ENCODE results near the gene MEF2B. TPM values are rescaled to one million over a fixed set of nuclear protein-coding genes. Genes with fewer than 3 reads are reported as not detected.
A peak's percentile ranks its signal among the peaks of the same experiment; 100 is the strongest.

MEF2B gene
- total RNA-seq (2014; rRNA removed; shearing (Covaris generic)), result not detected in 2 replicates

GRCh38 chr19:19170053-19170872 is at the start of gene MEF2B:
MEF2B (minus strand) TSS chr19:19170263; CDS start chr19:19150735, 19,528 bp downstream.
- DNase-seq (ENCODE audit: low spot score), result no peak

- no peak for DNase-seq (ENCODE audit: low spot score)
These were observed 48.8 kb upstream of the MEF2B start for GRCh38 chr19:19218911-19219310.

DNA sequence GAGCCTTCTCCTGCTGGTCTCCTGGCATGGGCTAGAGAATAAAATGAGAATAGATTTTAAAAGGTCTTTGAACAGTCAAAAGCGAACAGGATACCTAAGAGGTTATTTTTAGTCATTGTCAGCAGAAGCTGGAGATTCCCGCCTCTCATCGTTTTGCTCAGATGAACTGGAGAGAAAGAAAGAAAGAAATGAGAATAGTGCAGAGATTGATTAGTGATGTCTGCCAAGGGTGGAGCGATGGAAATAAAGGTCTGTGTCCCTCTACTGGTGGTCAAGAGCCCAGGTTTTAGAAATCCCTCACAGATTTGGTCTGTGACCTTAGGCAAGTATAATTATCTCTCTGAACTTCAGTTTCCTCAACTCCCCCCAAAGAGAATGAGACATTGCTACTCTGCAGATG is 47.0 kb upstream of the MEF2B start:
- DNase-seq (ENCODE audit: low spot score), result peak; percentile 56

- no peak for DNase-seq (ENCODE audit: low spot score)
These were observed 45.7 kb upstream of the MEF2B start for GRCh38 chr19:19215792-19216191.

- peak; percentile 33 for DNase-seq (ENCODE audit: low spot score)
These were observed 44.8 kb upstream of the MEF2B start for GRCh38 chr19:19214892-19215291.

DNA sequence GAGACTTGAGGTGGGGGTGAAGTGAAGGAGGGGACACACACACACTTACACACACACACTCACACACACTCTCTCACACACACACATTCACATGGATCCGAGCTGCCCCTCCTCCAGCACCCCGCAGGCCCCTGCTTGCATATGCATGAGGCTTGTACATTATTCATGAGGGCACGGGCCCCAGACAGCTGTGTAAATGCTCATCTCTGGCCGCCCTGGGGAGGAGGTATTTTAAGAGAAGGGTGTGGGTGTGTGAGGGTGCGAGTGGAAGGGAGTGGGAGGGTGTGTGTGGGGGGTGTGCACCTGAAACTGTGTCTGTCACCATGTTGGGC is 44.1 kb upstream of the MEF2B start:
- DNase-seq (ENCODE audit: low spot score), result no peak

DNA sequence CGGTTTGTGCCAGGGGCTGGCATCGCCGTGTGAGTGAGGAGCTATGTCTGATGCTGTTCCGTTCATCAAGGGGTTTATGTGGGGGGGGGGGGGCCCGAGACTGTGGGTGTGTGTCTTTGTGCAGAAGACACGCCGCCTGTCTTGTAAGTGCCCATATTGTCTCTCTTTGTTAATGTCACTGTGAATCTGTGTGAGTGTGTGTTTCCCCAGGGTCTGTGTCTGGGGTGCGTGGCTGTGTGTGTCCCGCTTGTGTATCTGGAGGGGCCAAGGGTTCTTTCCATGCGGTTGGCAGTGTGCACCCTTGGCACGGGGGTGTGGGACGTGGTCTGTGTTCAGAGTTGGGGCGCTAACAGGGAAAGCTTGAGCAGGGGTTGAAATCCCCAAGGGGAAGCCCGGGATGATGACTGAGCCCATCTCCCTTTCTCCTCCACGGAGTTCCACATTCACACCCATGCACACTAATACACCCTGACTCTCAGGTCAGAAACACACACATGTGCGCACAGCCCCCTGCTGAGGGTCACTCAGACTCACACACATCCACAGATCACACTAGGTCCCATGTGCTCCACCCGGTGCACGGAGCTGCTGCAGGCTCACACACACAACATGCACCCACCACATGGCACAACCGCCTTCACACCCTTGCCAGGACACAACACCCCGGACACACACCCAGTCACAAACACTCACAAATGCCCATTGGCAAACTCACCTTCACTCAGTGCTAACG is 43.5 kb upstream of the MEF2B start:
- DNase-seq (ENCODE audit: low spot score), result no peak

- no peak for DNase-seq (ENCODE audit: low spot score)
These were observed 42.9 kb upstream of the MEF2B start for GRCh38 chr19:19212916-19213315.

- no peak for DNase-seq (ENCODE audit: low spot score)
These were observed 41.7 kb upstream of the MEF2B start, which contains the start of gene NCAN for GRCh38 chr19:19211499-19212420. NCAN (plus strand) TSS chr19:19211958; CDS start chr19:19216954, 4,996 bp downstream.

DNA sequence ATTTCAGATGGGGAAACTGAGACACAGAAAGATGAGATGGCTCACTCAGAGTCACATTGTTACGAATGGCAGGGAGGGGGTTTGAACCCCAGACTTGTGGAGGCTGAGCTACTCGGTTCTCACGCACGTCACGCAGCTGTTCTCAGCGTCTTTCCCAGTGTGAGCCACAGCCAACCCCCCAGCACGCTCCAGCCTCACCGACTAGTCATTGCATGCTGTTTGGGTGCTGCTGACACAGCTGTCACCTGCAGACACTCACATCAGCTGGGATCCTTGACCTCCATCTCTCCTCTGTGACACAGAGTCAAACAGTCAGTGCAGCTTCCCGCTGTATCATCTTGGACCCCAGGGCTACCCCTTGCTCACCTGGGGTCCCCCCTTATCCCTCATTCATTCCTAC is 39.3 kb upstream of the MEF2B start:
- DNase-seq (ENCODE audit: low spot score), result no peak

GRCh38 chr19:19207637-19208572 is 37.8 kb upstream of the MEF2B start:
- DNase-seq (ENCODE audit: low spot score), result no peak

DNA sequence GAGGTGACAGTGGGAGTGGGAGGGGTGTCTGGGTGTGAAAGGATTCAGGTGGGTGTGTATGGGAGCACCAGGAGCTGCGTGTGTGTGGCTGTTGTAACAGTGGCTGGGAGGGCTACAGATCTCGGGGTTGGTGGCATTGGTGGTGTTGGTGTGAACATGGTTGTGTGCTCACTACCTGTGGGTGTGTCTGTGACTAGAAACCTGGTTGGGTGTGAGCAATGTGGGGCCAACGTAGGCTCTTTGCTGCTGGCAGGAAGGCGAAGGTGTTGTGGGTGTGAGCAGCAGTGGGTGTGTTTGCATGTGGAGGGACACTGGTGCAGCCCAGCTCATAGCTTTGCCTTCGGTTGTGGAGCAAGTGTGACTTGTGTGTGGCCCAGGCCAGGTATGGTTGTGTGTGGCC is 36.9 kb upstream of the MEF2B start:
- no peak for DNase-seq (ENCODE audit: low spot score)

DNA sequence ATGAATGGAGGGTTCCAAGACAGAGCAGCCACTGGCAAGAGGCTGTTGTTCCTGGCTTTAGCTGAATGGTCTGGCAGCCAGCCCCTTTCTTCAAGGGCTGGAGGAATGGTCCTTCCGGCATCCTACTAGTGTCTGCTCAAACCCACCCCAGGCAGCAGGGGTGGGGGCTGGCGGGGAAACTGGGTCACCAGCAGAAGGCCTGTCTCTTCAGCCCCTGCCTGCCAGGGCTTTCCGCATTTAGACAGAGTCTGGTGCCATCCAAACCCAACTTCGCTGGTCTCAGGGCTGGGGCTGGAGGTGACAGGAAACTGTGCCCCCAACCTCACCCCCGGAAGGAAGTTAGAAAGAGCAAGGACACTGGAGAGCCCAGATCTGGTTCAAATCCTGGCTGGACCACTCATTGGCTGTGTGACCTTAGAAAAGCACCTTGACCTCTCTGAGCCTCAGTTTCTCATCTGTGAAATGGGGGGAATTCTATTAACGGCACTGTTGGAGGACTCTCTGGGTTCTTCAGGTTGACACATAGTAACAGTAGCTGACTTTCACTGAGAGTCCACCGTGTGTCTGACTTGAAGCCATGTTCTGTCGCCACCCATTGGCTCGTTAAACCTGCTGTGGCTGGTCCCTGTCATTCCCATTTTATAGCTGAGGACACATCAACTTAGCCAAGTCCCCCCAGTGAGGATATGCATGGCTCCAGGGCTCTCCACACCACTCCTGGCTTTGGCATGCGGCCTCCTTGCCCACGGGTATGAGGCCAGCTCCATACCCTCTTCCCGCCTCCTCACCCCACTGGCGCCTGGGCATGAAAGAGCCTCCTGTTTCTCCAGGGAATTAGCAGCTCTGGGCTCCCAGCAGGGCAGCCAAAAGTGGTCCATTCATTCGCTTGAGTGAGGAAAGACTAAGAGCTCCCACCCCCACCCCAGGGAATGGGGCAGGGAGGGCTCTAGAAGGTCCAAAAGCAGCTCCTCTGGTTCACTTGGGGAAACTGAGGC is 35.6 kb upstream of the MEF2B start:
- DNase-seq (ENCODE audit: low spot score), result no peak

DNA sequence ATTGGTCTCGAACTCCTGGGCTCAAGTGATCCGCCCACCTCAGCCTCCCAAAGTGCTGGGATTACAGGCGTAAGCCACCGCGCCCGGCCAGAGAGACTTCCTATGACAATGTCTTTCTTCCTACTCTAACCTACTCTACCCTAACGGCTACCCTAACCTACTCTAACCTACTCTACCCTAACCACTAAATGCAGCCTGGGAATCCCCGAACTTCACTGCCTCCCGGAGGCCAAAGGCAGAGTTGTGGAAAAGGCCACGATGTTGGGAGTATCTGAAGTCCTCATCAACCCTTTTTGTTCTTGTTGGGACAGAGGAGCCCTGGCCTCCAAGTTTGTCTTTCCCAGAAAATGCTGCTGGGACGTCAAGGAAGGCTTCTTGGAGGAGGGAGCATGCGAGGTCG is 34.1 kb upstream of the MEF2B start:
- no peak for DNase-seq (ENCODE audit: low spot score)

GRCh38 chr19:19203012-19203856 is 33.2 kb upstream of the MEF2B start, which contains the start of gene NR2C2AP:
NR2C2AP (minus strand) TSS chr19:19203414; CDS start chr19:19203060, 354 bp downstream.
- peak; percentile 85 for DNase-seq (ENCODE audit: low spot score)

DNA sequence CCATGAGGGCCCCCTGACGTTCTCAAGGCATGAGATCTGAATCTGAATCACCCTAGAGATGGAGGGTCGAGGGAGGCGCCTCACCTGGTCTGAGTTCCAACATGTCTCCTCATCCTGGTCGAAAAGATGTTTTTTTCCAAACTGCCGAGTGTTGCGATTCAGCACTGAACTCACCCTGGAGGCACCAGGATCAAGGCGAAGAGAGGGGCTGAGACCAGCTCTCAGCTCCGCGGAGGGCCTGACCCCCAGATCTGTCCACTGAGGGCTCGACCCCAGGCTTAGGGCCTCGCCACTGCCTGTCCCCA is 32.6 kb upstream of the MEF2B start:
- no peak for DNase-seq (ENCODE audit: low spot score)

GRCh38 chr19:19201697-19202630 is 31.9 kb upstream of the MEF2B start:
- no peak for DNase-seq (ENCODE audit: low spot score)

DNA sequence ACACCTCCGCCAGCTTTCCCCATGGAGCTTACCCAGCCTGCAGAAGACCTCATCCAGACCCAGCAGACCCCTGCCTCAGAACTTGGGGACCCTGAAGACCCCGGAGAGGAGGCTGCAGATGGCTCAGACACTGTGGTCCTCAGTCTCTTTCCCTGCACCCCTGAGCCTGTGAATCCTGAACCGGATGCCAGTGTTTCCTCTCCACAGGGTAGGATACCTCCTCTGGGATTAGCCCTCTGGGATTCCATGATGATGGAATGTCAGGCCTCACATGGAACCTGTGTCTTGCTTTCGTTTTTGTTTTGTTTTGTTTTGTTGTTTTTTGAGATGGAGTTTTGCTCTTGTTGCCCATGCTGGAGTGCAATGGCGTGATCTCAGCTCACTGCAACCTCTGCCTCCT is 23.9 kb upstream of the MEF2B start:
- DNase-seq (ENCODE audit: low spot score), result no peak

Measured in A172 (cell line).